WERI-Rb-1 (cell line): ENCODE results near the gene DENND1B.

ENCODE experiments used
- DNase-seq: peaks from one replicate; pipeline ENCODE4 v3.0.0-alpha.2; 2020
- H3K27ac ChIP-seq: fragments of 250-450 bp; sonication (Bioruptor Pico); 2 replicates; pipeline ENCODE4 v1.5.1; 2020; ENCODE audit warnings: mild to moderate bottlenecking, moderate library complexity
- H3K27me3 ChIP-seq: fragments of 250-450 bp; sonication (Bioruptor Pico); 2 replicates; pipeline ENCODE4 v1.5.1; 2021; ENCODE audit warnings: mild to moderate bottlenecking, low read depth, moderate library complexity; ENCODE audit not compliant: insufficient read depth, severe bottlenecking
- H3K36me3 ChIP-seq: fragments of 250-450 bp; sonication (Bioruptor Pico); 2 replicates; pipeline ENCODE4 v1.5.1; 2020; ENCODE audit warnings: mild to moderate bottlenecking, moderate library complexity
- H3K4me3 ChIP-seq: 2 replicates; pipeline ENCODE4 v1.5.1; 2011; ENCODE audit warnings: low read depth, mild to moderate bottlenecking, control low read depth, low read length
- H3K9me3 ChIP-seq: fragments of 250-450 bp; sonication (Bioruptor Pico); 2 replicates; pipeline ENCODE4 v1.5.1; 2021; ENCODE audit warnings: mild to moderate bottlenecking, moderate library complexity; ENCODE audit not compliant: severe bottlenecking
- TF ChIP-seq, protein P1 (sequence below): IDR thresholded peaks from 2 replicates; pipeline ENCODE4 v1.5.1; 2011; ENCODE audit warnings: low read depth, mild to moderate bottlenecking, control low read depth, inconsistent platforms, low read length

The DENND1B gene

DNA sequence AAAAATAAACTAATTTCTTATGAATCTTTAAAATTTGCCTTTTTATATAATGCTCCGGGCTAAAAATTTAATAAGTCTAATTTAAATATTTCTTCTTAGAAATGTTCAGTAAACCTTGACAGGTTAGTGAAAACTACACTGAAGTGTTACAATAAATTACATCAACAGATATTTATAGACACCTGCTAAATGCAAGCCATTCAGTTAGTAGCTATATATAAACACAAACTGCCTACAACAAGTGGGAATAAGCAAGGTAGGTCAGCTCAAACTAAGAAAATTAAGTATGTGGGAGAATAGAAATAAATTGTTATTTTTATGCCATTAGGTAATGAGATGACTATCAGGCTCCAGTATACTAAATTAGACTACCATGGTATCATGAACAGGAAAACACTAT lies 215.6 kb downstream of the DENND1B start:
- Histone ChIP-seq H3K9me3 (no peaks in the 10 kb centered on the region), H3K27ac (no peak overlapping the region), H3K36me3 (no peaks in the 10 kb centered on the region; the same call in 1 of the 2 replicates), H3K27me3 (no peaks in the 10 kb centered on the region), H3K4me3 (no peak overlapping the region)
- TF ChIP-seq, protein P1, sequence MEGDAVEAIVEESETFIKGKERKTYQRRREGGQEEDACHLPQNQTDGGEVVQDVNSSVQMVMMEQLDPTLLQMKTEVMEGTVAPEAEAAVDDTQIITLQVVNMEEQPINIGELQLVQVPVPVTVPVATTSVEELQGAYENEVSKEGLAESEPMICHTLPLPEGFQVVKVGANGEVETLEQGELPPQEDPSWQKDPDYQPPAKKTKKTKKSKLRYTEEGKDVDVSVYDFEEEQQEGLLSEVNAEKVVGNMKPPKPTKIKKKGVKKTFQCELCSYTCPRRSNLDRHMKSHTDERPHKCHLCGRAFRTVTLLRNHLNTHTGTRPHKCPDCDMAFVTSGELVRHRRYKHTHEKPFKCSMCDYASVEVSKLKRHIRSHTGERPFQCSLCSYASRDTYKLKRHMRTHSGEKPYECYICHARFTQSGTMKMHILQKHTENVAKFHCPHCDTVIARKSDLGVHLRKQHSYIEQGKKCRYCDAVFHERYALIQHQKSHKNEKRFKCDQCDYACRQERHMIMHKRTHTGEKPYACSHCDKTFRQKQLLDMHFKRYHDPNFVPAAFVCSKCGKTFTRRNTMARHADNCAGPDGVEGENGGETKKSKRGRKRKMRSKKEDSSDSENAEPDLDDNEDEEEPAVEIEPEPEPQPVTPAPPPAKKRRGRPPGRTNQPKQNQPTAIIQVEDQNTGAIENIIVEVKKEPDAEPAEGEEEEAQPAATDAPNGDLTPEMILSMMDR, result no peak
- DNase-seq, result no peak

DNA sequence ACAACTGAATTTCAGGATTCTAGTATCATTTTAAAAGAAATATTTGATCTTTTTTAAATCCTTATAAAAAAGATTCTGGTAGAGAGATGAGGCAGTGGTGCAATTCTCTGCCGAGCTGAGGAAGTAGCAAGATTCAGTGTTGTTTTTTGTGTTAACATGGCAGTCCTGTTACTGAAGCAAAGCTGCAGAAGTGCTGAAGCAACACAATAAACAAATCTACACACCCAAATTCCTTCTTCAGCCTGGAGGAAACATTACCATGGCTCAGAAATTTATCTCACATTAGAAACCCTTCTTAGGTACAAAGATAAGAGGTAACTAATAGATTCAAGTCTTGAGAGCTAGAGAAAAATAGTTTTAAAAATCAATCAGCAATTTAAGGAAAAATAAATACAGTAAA lies 216.0 kb downstream of the DENND1B start:
- no peaks in the 10 kb centered on the region; the same call in 1 of the 2 replicates for H3K36me3 ChIP-seq
- no peaks in the 10 kb centered on the region for H3K9me3 ChIP-seq
- H3K27me3 ChIP-seq, result no peaks in the 10 kb centered on the region
- no peak for DNase-seq
- H3K4me3 ChIP-seq, result no peak overlapping the region
- TF ChIP-seq, protein P1, result no peak
- H3K27ac ChIP-seq, result no peak overlapping the region

DNA sequence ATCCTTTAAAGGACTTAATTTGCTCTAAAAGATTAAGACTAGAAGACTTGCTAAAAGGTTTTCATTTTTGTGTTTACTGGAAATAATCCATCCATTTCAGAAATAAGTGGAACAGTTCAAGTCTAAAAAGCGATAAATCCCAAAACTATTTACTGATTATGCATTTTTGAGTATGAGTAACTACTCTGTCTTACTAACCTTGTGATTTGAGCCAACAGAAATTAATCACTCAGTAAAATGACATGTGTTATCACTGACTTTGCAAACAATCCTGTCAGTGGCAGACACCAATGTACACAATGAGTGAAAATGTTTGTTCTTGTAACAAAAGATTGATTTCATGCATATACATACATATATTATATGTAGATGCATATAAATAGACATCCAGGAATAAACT lies 218.0 kb downstream of the DENND1B start:
- Histone ChIP-seq H3K27me3 (no peaks in the 10 kb centered on the region), H3K4me3 (no peak overlapping the region), H3K27ac (no peak overlapping the region), H3K9me3 (no peaks in the 10 kb centered on the region), H3K36me3 (no peaks in the 10 kb centered on the region)
- DNase-seq, result no peak
- TF ChIP-seq, protein P1, result no peak

DNA sequence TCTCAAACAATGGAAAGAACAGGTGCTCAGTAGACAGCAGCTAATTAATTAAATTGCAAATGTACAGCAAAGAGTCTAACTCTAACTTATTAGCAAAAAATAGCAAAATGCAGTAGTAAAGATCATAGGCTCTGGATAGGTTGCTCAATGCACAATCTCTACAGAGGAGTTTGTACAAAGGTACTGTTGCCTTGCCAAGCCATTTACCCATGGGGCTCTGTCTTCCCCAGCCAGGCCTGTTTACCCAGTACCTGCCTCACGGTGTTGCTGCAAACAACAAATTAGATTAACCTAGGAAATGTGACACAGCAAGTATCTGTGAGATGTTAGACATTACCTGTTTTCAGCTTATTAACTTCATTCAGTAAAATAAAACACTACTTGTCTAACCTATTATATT lies 222.0 kb downstream of the DENND1B start:
- Histone ChIP-seq H3K36me3 (no peaks in the 10 kb centered on the region), H3K27ac (no peak overlapping the region), H3K27me3 (no peaks in the 10 kb centered on the region), H3K9me3 (no peaks in the 10 kb centered on the region), H3K4me3 (no peak overlapping the region)
- TF ChIP-seq, protein P1, result no peak
- DNase-seq, result no peak

DNA sequence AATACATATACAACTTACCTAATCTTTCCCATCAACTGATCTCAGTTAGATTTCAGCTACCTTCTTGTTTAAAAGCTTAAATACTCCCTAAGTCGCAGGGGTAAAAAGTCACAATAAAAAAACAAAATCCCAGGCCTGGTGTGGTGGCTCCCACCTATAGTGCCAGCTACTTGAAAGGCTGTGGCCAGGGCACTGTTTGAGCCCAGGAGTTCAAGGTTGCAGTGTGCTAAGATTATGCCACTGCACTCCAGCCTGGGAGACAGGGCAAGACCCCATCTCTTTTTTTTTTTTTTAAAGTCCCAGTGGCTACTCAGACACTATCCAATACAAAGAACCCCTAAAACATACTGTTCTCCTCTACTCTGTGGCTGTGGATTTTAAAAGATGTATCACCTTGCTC lies 228.3 kb downstream of the DENND1B start:
- no peak for DNase-seq
- Histone ChIP-seq H3K27ac (no peak overlapping the region), H3K4me3 (no peak overlapping the region), H3K27me3 (no peaks in the 10 kb centered on the region), H3K36me3 (no peaks in the 10 kb centered on the region), H3K9me3 (no peaks in the 10 kb centered on the region)
- TF ChIP-seq, protein P1, result no peak

DNA sequence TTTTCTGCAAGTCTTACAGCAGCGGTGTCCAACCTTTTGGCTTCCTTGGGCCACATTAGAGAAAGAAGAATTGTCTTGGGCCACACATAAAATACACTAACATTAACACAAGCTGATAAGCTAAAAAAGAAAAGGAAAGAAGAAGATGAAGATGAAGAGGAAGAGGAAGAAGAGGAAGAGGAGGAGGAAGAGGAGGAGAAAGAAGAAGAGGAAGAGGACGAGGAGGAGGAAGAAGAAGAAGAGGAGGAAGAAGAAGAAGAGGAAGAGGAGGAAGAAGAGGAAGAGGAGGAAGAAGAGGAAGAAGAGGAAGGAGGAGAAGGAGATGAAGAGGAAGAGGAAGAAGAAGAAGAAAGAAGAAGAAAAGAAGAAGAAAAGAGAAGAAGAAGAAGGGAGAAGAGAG lies 230.7 kb downstream of the DENND1B start:
- Histone ChIP-seq H3K27ac (no peak overlapping the region), H3K4me3 (no peak overlapping the region), H3K36me3 (no peaks in the 10 kb centered on the region), H3K9me3 (no peaks in the 10 kb centered on the region), H3K27me3 (no peaks in the 10 kb centered on the region)
- TF ChIP-seq, protein P1, result no peak
- no peak for DNase-seq
